Measurements from ENCODE around the gene GLCE.

GLCE gene

DNA sequence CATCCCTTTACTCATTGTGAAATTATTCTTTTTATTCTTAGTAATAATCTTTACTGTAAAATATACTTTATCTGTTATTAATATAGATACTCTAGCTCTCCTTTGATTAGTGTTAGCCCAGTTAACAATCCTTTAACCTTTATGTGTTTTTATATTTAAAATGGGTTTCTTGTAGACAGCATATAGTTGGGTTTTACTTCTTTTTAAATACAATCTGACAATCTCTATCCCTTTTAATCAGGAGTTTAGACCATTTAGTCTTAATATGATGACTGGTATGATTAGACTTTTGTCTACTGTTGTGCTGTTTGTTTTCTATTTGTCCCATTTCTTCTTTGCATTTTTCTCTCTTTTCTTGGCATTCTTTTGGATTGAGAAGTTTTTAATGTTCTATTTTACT lies 30.1 kb downstream of the GLCE start (continued):
- TF ChIP-seq, protein P1, sequence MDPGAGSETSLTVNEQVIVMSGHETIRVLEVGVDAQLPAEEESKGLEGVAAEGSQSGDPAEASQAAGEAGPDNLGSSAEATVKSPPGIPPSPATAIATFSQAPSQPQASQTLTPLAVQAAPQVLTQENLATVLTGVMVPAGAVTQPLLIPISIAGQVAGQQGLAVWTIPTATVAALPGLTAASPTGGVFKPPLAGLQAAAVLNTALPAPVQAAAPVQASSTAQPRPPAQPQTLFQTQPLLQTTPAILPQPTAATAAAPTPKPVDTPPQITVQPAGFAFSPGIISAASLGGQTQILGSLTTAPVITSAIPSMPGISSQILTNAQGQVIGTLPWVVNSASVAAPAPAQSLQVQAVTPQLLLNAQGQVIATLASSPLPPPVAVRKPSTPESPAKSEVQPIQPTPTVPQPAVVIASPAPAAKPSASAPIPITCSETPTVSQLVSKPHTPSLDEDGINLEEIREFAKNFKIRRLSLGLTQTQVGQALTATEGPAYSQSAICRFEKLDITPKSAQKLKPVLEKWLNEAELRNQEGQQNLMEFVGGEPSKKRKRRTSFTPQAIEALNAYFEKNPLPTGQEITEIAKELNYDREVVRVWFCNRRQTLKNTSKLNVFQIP (CRISPR knock-in tag; IDR thresholded peaks at IDR 0.05; ENCODE audit: borderline replicate concordance, low read depth): no peak
- no peak for TF ChIP-seq RARB (CRISPR knock-in tag; IDR thresholded peaks at IDR 0.05)
- no peak for TF ChIP-seq ESRRG (CRISPR knock-in tag; IDR thresholded peaks at IDR 0.05)
- TF ChIP-seq CSDC2 (CRISPR knock-in tag; IDR thresholded peaks at IDR 0.05): no peak
- TF ChIP-seq BACH2 (CRISPR knock-in tag; IDR thresholded peaks at IDR 0.05; ENCODE audit: borderline replicate concordance): no peak
- TF ChIP-seq ZNF8 (CRISPR knock-in tag; IDR thresholded peaks at IDR 0.05): no peak
- TF ChIP-seq TCF4 (CRISPR knock-in tag; IDR thresholded peaks at IDR 0.05; ENCODE audit: borderline replicate concordance): no peak
- TF ChIP-seq OSR1 (CRISPR knock-in tag; IDR thresholded peaks at IDR 0.05): no peak

DNA sequence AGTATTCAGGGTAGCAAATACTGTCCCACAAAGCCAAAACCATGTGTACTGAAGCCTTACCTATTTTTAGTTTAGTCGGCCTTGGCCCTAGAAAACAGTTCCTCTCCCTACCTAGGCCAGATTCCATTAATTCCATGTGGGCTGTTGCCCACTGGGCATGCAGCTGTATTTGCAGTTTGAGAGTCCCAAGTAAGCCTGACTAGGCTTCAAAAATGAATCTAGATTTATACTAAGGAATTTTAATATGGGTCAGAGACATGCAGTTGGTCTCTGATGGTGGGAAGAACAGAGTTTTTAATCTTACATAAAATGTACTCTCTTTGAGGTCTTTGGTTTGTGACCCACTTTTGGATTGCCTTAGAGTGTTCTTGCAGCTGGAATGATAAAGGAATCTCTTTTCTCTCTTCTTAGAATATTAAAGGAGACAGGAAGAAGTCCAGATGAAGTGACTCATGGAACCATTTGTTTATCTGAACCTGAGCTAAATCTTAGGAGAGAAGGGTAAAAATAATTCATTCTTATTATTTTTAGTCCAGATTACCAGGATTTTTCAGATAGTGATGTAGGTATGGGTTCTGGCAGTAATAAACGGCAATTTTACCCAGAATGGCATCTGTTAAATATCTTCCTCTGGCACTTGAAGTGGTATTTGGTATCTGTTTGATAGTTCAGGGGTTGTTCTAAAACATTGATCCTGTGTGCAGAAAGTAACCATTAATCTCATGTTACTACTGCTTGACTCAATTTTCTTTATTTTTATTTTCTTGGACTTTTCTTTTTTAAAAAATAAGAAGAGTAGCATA lies 33.8 kb downstream of the GLCE start:
- ATAC-seq: peak; percentile 93
- TF ChIP-seq ISL1 (CRISPR knock-in tag; IDR thresholded peaks at IDR 0.05) (peak; percentile 60), OSR1 (CRISPR knock-in tag; IDR thresholded peaks at IDR 0.05) (no peak), ESRRG (CRISPR knock-in tag; IDR thresholded peaks at IDR 0.05) (no peak)

DNA sequence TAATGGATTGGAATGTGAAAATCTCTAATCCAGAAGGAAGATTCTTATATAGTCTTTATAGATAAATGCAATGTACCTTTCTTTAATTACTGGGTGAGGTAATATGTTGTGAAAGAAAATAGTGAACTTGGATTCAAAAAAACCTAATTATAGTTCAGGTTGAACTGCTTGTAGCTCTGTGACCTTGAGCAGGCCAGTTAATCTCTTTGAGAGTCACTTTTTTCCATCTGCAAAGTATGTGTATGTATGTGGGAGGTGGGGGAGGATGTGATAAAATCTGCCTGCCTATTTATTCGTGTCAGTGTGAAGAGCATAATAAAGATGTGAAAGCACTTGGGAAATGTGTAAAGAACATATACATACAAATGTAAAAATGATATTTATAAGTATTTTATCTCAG lies 34.4 kb downstream of the GLCE start:
- TF ChIP-seq ISL1 (CRISPR knock-in tag; IDR thresholded peaks at IDR 0.05) (no peak), BACH2 (CRISPR knock-in tag; IDR thresholded peaks at IDR 0.05; ENCODE audit: borderline replicate concordance) (no peak), GLIS3 (CRISPR knock-in tag; IDR thresholded peaks at IDR 0.05) (no peak), ARNTL (CRISPR knock-in tag; IDR thresholded peaks at IDR 0.05; ENCODE audit: borderline replicate concordance, low read depth) (no peak), ZNF565 (CRISPR knock-in tag; conservative IDR thresholded peaks at IDR 0.05; ENCODE audit: low read depth) (no peak), TCF4 (CRISPR knock-in tag; IDR thresholded peaks at IDR 0.05; ENCODE audit: borderline replicate concordance) (no peak), RARB (CRISPR knock-in tag; IDR thresholded peaks at IDR 0.05) (no peak), ZFP3 (CRISPR knock-in tag; IDR thresholded peaks at IDR 0.05) (no peak), SNAI2 (CRISPR knock-in tag; IDR thresholded peaks at IDR 0.05) (no peak), ZNF8 (CRISPR knock-in tag; IDR thresholded peaks at IDR 0.05) (no peak), PPARA (CRISPR knock-in tag; IDR thresholded peaks at IDR 0.05; ENCODE audit: borderline replicate concordance) (no peak), ZNF70 (CRISPR knock-in tag; IDR thresholded peaks at IDR 0.05) (no peak)
- TF ChIP-seq, protein P1 (CRISPR knock-in tag; IDR thresholded peaks at IDR 0.05; ENCODE audit: borderline replicate concordance, low read depth): no peak
- TF ChIP-seq, protein P2, sequence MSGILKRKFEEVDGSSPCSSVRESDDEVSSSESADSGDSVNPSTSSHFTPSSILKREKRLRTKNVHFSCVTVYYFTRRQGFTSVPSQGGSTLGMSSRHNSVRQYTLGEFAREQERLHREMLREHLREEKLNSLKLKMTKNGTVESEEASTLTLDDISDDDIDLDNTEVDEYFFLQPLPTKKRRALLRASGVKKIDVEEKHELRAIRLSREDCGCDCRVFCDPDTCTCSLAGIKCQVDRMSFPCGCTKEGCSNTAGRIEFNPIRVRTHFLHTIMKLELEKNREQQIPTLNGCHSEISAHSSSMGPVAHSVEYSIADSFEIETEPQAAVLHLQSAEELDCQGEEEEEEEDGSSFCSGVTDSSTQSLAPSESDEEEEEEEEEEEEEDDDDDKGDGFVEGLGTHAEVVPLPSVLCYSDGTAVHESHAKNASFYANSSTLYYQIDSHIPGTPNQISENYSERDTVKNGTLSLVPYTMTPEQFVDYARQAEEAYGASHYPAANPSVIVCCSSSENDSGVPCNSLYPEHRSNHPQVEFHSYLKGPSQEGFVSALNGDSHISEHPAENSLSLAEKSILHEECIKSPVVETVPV (CRISPR knock-in tag; IDR thresholded peaks at IDR 0.05): no peak
- peak; percentile 53 for ATAC-seq

- ATAC-seq: no peak
- no peak for TF ChIP-seq ZNF70 (CRISPR knock-in tag; IDR thresholded peaks at IDR 0.05)
- no peak for TF ChIP-seq RARB (CRISPR knock-in tag; IDR thresholded peaks at IDR 0.05)
- TF ChIP-seq ZFP30 (CRISPR knock-in tag; IDR thresholded peaks at IDR 0.05): no peak
- no peak for TF ChIP-seq ISL1 (CRISPR knock-in tag; IDR thresholded peaks at IDR 0.05)
- TF ChIP-seq CSDC2 (CRISPR knock-in tag; IDR thresholded peaks at IDR 0.05): no peak
- TF ChIP-seq, protein P1 (CRISPR knock-in tag; IDR thresholded peaks at IDR 0.05; ENCODE audit: borderline replicate concordance, low read depth): no peak
- no peak for TF ChIP-seq SNAI2 (CRISPR knock-in tag; IDR thresholded peaks at IDR 0.05)
- TF ChIP-seq, protein P3, sequence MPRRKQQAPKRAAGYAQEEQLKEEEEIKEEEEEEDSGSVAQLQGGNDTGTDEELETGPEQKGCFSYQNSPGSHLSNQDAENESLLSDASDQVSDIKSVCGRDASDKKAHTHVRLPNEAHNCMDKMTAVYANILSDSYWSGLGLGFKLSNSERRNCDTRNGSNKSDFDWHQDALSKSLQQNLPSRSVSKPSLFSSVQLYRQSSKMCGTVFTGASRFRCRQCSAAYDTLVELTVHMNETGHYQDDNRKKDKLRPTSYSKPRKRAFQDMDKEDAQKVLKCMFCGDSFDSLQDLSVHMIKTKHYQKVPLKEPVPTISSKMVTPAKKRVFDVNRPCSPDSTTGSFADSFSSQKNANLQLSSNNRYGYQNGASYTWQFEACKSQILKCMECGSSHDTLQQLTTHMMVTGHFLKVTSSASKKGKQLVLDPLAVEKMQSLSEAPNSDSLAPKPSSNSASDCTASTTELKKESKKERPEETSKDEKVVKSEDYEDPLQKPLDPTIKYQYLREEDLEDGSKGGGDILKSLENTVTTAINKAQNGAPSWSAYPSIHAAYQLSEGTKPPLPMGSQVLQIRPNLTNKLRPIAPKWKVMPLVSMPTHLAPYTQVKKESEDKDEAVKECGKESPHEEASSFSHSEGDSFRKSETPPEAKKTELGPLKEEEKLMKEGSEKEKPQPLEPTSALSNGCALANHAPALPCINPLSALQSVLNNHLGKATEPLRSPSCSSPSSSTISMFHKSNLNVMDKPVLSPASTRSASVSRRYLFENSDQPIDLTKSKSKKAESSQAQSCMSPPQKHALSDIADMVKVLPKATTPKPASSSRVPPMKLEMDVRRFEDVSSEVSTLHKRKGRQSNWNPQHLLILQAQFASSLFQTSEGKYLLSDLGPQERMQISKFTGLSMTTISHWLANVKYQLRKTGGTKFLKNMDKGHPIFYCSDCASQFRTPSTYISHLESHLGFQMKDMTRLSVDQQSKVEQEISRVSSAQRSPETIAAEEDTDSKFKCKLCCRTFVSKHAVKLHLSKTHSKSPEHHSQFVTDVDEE (CRISPR knock-in tag; IDR thresholded peaks at IDR 0.05): no peak
- TF ChIP-seq, protein P2 (CRISPR knock-in tag; IDR thresholded peaks at IDR 0.05): no peak
- TF ChIP-seq ARNTL (CRISPR knock-in tag; IDR thresholded peaks at IDR 0.05; ENCODE audit: borderline replicate concordance, low read depth): no peak
- no peak for TF ChIP-seq ZNF8 (CRISPR knock-in tag; IDR thresholded peaks at IDR 0.05)
- no peak for TF ChIP-seq TCF4 (CRISPR knock-in tag; IDR thresholded peaks at IDR 0.05; ENCODE audit: borderline replicate concordance)
- no peak for TF ChIP-seq ZNF565 (CRISPR knock-in tag; conservative IDR thresholded peaks at IDR 0.05; ENCODE audit: low read depth)
- no peak for TF ChIP-seq TOX (CRISPR knock-in tag; IDR thresholded peaks at IDR 0.05; ENCODE audit: borderline replicate concordance)
Measured at GRCh38 chr15:69200832-69201745, 40.7 kb downstream of the GLCE start.

All from SK-N-SH treated with all-trans-retinoic acid at 6 μM for 48 hours (cell line).